KMS-11 (cell line): ENCODE results near the gene ANXA11.
A peak's percentile ranks its signal among the peaks of the same experiment; 100 is the strongest.

Experiments used
- H2AFZ ChIP-seq: fragments of 200-600 bp; sonication (generic); 2 replicates; pipeline ENCODE4 v1.6.1; 2016; ENCODE audit warnings: antibody characterized with exemption, mixed run types, low read depth
- H3K27ac ChIP-seq: fragments of 200-600 bp; sonication (generic); 2 replicates; pipeline ENCODE4 v1.6.1; 2016; ENCODE audit warnings: mild to moderate bottlenecking, mixed run types
- H3K27me3 ChIP-seq: fragments of 200-600 bp; sonication (generic); 2 replicates; pipeline ENCODE4 v1.6.1; 2017; ENCODE audit warnings: mild to moderate bottlenecking, low read depth, mixed run types, moderate library complexity; ENCODE audit not compliant: insufficient read depth
- H3K36me3 ChIP-seq: fragments of 200-600 bp; sonication (generic); 2 replicates; pipeline ENCODE4 v1.6.1; 2017; ENCODE audit warnings: mild to moderate bottlenecking, mixed run types; ENCODE audit not compliant: insufficient read depth
- H3K4me1 ChIP-seq: fragments of 200-600 bp; sonication (generic); 2 replicates; pipeline ENCODE4 v1.6.1; 2016; ENCODE audit warnings: mild to moderate bottlenecking, low read depth, mixed run types; ENCODE audit not compliant: poor library complexity, severe bottlenecking
- H3K4me2 ChIP-seq: fragments of 200-600 bp; sonication (generic); 2 replicates; pipeline ENCODE4 v1.7.0; 2016; ENCODE audit warnings: mild to moderate bottlenecking, mixed run types
- H3K4me3 ChIP-seq: fragments of 200-600 bp; sonication (generic); IDR thresholded peaks from 2 replicates; pipeline ENCODE4 v1.6.1; 2017; ENCODE audit warnings: low read depth, low read length, mixed read lengths; ENCODE audit not compliant: insufficient read depth
- H3K79me2 ChIP-seq: fragments of 200-600 bp; sonication (generic); 2 replicates; pipeline ENCODE4 v1.6.1; 2016; ENCODE audit warnings: low read depth, mixed run types; ENCODE audit not compliant: insufficient read depth
- H3K9ac ChIP-seq: fragments of 200-600 bp; sonication (generic); 2 replicates; pipeline ENCODE4 v1.6.1; 2016; ENCODE audit warnings: mild to moderate bottlenecking, mixed run types
- H4K20me1 ChIP-seq: fragments of 200-600 bp; sonication (generic); 2 replicates; pipeline ENCODE4 v1.6.1; 2016; ENCODE audit warnings: mild to moderate bottlenecking, mixed run types; ENCODE audit not compliant: insufficient read depth
- CTCF ChIP-seq: fragments of 200-600 bp; sonication (generic); conservative IDR thresholded peaks from 2 replicates; pipeline ENCODE4 v1.6.1; 2017; ENCODE audit warnings: low read depth, mild to moderate bottlenecking, antibody characterized with exemption, low read length, moderate library complexity, mixed read lengths

ANXA11 gene

GRCh38 chr10:80144067-80144695, 61.2 kb downstream of the ANXA11 start:
- peak overlapping the region; percentile 82 for H3K4me2 ChIP-seq
- peak; percentile 12; the same call in 1 of the 2 replicates for TF ChIP-seq CTCF
- no peaks in the 10 kb centered on the region for H4K20me1 ChIP-seq
- H3K9ac ChIP-seq = peak overlapping the region; percentile 7; the same call in 1 of the 2 replicates
- no peaks in the 10 kb centered on the region for H3K27me3 ChIP-seq
- no peak overlapping the region for H3K4me3 ChIP-seq
- peak overlapping the region; percentile 72; the same call in 1 of the 2 replicates for H2AFZ ChIP-seq
- no peaks in the 10 kb centered on the region for H3K36me3 ChIP-seq
- H3K4me1 ChIP-seq = peaks cover 7% of the 10 kb centered on the region
- no peaks in the 10 kb centered on the region for H3K79me2 ChIP-seq
- no peak overlapping the region for H3K27ac ChIP-seq

GRCh38 chr10:80141696-80142460, 63.5 kb downstream of the ANXA11 start:
- peaks cover 7% of the 10 kb centered on the region for H3K4me1 ChIP-seq
- H4K20me1 ChIP-seq = no peaks in the 10 kb centered on the region
- no peaks in the 10 kb centered on the region for H3K36me3 ChIP-seq
- no peak overlapping the region for H3K9ac ChIP-seq
- no peaks in the 10 kb centered on the region for H3K27me3 ChIP-seq
- no peak overlapping the region for H3K4me2 ChIP-seq
- H3K27ac ChIP-seq = no peak overlapping the region
- no peak overlapping the region for H2AFZ ChIP-seq
- no peak overlapping the region for H3K4me3 ChIP-seq
- H3K79me2 ChIP-seq = no peaks in the 10 kb centered on the region
- TF ChIP-seq CTCF = no peak

- no peaks in the 10 kb centered on the region for H3K27me3 ChIP-seq
- H3K79me2 ChIP-seq = no peaks in the 10 kb centered on the region
- no peaks in the 10 kb centered on the region for H4K20me1 ChIP-seq
- H3K4me1 ChIP-seq = peaks cover 7% of the 10 kb centered on the region
- no peak overlapping the region for H3K27ac ChIP-seq
- H2AFZ ChIP-seq = no peak overlapping the region
- no peaks in the 10 kb centered on the region for H3K36me3 ChIP-seq
- no peak overlapping the region for H3K9ac ChIP-seq
- no peak overlapping the region for H3K4me3 ChIP-seq
- TF ChIP-seq CTCF = no peak
- no peak overlapping the region for H3K4me2 ChIP-seq
Measured at GRCh38 chr10:80140251-80140650, 65.1 kb downstream of the ANXA11 start.

- H3K27me3 ChIP-seq = no peaks in the 10 kb centered on the region
- TF ChIP-seq CTCF = no peak
- no peaks in the 10 kb centered on the region for H4K20me1 ChIP-seq
- H3K4me3 ChIP-seq = no peak overlapping the region
- no peak overlapping the region for H2AFZ ChIP-seq
- H3K36me3 ChIP-seq = no peaks in the 10 kb centered on the region
- no peak overlapping the region for H3K27ac ChIP-seq
- H3K9ac ChIP-seq = no peak overlapping the region
- no peaks in the 10 kb centered on the region for H3K79me2 ChIP-seq
- no peaks in the 10 kb centered on the region for H3K4me1 ChIP-seq
- H3K4me2 ChIP-seq = no peak overlapping the region
Measured at GRCh38 chr10:80139265-80139664, 66.1 kb downstream of the ANXA11 start.
